HG03108 (cell line): ENCODE data around the gene STAM.
A peak's percentile ranks its signal among the peaks of the same experiment; 100 is the strongest.

Experiments used
- ATAC-seq: cut with Tn5 transposase; IDR thresholded peaks from one replicate; pipeline ENCODE4 v1.9.1; 2021; ENCODE audit warnings: moderate library complexity; ENCODE audit not compliant: unreplicated experiment

Gene STAM

DNA sequence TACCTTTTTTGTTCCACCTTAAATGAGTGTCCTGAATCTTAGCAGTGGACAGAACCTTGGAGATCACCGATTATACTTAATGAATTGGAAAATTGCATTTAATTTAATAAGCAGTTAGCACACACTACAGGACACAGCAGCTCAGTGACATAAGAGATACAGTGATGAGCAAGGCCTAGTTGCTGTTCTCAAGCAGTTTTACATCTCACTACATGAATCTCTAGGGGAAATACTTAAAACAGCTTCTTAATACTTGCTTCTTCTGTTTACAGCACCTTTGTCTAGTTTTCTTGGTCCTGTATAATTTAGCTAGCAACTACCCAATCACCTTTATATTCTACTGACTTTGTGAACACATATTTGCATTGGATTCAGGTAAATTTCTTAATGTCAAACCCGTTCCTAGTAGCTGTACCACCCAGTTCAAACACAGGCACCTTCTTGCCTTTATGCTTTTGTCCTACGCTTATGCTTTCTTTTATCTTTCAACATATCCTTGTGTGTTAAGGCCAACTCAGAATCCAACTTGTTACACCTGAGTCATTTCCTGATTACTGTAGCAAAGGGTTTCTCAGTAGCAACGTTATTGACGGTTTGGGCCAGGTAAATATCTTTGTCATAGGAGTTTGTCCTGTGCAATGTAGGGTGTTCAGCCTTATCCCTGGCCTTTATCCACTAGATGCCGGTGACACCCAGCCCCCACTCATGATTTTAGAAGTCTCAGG is 1.8 kb downstream of the STAM start:
- no peak for ATAC-seq

DNA sequence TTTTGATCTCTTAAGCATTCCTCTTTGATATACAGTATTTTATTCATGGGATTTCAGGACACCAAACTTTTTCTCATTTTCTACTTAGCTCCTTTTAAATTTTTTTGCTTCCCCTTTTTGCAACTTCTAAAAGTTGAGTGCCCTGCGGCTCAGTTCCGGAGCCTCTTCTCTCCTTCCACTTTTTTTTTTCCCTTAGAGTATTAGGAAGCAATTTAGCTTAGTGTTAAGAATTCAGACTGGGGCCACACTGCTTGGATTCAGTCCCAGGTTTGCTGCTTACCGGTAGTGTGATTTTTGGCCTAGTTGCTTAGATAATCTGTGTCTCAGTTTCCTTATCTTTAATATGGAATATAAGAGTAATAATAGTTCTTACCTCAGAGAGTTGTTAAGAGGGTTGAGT is 3.4 kb downstream of the STAM start:
- ATAC-seq = no peak

DNA sequence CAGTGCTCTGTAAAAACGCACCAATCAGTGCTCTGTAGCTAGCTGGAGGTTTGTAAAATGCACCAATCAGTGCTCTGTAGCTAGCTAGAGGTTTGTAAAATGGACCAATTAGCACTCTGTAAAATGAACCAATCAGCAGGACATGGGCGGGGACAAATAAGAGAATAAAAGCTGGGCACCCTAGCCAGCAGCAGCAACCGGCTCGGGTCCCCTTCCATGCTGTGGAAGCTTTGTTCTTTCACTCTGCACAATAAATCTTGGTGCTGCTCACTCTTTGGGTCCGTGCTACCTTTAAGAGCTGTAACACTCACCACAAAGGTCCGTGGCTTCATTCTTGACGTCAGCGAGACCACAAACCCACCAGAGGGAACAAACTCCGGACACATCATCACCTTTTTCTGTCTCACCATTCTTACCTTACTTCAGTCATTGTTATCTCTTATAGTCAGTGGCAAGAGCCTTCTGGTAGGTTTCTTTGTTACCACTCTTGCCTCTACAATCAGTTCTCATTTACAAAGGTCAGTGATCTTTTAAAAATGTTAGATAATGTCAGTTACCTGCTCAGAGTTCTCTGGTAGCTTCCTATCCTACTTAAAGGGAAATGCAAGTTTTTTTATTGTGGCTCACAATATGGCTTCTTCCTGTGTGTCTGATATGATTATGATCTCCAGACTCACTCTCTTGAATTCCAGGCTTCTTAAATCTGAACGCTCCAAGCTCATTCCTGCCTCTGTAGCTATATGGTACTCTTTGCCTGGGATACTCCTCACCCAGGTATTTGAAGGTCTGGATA is 4.5 kb downstream of the STAM start:
- no peak for ATAC-seq

DNA sequence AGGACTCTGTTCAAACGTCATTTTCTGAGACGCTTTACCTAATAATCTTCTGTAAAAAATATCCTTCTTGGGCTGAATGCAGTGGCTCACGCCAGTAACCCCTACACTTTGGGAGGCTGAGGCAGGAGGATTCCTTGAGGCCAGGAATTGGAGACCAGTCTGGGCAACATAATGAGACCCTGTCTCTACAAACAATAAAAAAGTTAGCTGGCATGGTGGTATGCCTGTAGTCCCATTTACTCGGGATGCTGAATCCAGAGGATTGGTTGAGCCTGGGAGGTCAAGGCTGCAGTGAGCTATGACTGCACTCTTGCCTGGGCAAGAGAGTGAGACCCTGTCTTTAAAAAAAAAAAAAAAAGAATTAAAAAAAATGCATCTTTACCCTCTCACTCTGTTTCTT is 5.1 kb downstream of the STAM start:
- no peak for ATAC-seq

DNA sequence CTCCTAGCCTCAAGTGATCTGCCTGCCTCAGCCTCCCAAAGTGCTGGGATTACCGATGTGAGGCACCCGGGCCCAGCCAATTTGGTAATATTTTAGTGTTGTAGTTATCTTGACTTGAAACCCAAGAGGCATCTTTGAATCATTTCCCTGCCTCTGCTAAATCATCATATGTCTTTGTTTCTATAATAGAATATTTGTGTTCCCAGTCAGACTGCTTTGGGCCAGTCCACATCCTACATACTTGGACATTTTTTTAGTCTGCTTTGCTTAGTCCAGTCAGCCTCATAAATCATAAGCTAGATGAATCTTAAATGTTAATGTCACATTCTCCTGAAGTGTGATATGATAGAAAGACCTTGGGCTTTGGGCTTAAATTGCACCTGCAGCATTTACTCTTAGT is 5.9 kb downstream of the STAM start:
- ATAC-seq = no peak

DNA sequence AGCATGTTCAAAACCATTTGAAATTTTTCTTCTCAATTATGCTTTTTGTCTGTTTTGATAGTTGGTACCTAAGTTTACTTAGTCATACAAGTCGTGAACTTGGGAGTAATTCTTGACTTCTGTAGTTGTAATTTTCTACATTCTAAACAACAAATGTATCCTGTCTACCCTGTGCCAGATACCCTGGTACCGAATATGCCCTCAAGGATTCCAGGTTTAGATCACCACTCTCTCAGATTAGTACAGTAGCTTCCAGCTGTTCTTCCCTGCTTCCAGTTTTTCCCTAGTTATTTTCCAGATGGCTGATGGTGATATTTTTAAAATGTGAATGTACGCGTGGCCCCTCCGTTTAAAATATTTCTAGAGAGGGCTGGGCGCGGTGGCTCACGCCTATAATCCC is 6.5 kb downstream of the STAM start:
- no peak for ATAC-seq

DNA sequence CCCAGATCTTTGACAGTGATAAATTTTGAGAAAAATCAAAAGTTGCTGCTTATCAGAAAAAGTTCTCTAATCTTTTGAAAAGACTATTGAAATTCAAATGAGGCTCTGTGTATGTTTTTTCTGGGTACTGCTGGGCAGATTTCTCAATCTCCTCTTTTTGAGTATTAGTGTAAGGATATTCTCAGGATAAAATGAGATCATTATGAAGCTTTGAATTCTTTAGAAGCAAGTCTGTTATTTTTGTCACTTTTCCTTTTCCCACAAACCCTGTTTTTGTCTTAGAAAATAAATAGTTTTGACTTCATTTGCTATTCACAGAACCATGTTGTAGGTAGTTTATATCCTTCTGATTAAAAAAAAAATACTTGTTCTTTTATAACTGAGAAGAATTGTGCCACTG is 7.9 kb downstream of the STAM start:
- ATAC-seq = no peak

DNA sequence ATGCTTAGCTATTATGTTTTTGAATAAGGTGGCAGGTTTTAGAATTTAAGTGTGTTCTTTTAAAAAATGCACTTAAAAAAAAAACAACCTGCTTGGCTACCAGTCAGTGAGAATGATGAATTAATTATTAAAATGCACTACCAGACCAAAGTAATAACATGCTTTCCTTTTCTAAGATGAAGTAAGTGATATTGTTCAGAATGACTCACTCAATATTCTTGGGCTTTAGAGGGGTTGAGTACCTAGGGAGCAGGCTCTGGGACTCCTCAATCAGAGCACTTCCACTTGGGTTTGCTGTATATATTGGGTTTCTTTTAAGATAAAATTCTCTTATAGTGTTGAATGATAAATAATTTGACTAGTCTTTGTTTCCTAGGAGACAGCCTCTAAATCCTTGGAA is 8.6 kb downstream of the STAM start:
- no peak for ATAC-seq

DNA sequence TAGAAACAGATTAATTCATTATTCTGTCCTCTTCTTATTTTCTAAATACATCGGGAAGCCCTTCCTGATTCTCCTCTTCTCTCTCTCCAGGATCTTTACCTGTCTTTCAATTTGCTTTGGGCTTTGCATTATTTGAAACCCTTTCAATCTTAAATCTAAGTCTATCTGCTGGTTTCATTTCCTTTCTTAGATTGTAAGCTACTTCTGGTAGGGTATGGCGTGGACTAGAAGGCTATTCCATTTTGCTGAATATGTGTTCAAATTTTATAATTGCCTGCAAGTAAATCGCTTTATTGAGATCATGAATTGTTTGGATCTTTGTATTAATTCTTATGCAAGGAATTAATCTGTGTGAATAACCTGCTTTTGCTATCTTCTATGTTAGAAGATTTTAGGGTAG is 11.1 kb downstream of the STAM start:
- peak; percentile 9 for ATAC-seq

DNA sequence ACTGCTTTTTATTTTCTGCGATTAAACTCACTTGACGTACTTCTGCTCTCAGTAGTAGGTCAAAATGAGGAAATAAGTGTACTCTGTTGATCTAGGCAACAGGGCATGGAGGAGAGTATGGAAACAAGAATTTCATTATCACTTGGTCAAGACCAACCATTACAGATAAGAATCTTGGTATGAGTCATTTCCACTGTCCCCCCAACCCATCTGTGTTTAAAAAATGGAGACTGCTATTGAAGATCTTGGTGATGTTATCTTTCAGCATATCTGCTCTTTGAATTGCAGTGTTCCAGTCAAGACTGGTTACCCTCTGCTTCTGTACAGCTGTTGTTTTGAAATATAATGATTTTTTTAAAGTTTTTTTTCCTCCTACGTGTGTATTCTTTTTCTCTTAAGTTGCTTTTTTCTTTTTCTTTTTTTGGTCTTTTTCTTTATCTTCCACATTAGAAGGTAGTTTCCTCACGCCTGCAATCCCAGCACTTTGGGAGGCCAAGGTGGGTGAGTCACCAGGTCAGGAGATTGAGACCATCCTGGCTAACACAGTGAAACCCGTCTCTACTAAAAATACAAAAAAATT is 11.7 kb downstream of the STAM start:
- peak; percentile 77 for ATAC-seq

DNA sequence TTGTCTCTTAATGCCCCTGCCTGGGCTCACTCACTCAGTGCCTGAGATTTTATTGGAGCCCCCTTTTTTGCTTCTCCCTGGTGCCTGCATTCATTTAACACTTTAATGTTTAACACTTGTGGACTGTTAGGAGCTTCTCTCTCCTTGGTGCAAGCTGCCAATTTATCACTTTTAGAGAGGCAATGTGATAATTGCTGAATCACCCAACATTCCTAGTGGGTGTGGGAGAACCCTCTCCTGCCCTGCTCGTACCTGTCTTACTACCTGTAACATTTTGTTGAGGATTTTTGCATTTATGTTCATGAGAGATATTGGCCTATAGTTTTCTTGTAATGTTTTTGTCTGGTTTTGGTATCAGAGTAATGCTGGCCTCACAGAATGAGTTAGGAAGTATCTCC is 13.2 kb downstream of the STAM start:
- no peak for ATAC-seq

DNA sequence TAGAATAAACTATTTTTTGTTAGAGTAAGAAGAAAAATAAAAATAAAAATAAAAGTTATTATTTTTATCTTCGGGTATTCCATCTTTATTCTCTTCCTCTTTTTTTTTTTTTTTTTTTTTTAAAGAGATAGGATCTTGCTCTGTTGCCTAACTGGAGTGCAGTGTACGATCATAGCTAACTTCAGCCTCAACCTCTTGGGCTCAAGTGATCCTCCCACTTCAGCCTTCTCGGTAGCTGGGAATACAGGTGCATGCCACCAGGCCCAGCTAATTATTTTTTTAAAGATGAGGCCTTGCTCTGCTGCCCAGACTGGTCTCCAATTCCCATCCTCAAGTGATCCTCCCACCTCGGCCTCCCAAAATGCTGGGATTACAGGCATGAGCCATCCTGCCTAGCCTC is 15.4 kb downstream of the STAM start:
- ATAC-seq = no peak

DNA sequence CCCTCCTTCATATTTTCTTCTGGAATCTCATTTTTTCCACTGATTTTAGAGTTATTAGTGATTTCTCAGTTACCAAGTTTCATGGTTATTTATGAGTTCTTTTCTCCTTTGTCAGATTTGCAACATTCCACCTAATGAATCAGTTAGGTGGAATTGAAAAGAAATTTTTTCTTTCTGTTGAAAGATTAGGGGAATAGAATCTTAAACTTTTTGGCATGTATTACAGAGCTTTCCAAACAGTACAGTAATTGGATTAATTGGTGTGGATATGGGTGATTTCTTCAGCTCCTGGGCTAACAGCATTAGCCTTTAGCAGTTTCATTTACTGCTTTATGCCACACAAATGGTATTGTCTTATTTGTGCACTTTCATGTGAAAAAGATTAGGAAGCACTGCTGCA is 17.0 kb downstream of the STAM start:
- no peak for ATAC-seq

DNA sequence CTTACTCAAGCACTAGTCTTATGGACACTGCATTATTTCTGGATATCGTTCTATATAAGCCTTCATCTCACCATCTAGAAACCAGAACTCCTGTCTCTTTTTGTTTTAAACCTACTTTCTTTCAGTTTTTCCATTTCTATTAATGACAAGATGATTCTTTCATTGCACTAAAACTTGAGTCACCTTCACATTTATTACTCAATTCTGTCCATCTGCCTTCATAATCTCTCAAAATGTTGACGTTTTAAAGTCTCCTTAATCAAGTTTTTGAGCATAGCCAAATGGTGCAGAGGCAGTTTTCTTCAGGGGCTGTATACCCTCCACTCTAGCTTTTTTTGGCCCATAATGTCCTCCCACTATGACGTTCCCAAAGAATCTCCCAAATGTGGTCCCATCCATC is 17.6 kb downstream of the STAM start:
- no peak for ATAC-seq

DNA sequence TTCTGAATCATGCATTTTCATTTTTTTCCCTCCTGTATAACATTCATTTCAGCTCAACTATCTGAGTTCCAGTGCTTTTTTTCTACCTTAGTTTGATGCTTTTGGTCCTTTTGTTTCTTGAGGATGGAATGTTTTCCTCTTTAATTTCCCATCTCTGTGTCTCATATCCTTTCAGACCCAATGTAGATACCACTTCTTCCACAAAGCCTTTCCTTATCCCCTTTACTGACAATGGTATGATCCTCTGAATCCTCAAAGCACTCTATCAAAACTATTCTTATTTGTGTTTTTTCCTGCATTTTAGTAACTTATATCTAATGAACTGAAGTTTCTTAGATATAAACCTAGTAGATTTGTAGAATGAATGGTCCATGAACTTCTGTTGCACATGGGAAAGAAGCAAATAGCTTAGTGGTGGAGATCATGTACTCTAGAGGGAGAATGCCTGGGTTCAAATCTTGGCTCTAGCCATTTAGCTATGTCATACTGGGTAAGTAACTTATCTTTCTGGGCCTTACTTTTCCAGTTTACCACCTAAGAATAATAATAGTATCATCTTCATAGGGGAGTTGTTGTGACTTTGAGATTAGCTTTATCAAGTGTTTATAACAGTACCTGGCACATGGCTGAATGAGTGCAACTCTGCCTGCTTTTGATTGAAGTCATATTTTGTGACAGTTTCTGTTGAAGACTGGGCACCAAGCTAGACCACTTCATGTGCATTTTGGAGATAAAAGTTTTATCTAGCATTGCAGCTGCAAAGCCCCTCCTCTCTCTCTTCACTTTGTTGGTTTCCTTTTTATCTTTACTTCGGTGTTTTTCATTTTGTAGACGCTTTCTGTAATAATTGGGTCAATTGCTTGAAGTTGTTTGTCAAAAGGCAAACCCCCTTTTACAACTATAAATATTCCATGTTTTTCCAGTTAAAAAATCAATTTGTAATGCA is 18.5 kb downstream of the STAM start:
- no peak for ATAC-seq

DNA sequence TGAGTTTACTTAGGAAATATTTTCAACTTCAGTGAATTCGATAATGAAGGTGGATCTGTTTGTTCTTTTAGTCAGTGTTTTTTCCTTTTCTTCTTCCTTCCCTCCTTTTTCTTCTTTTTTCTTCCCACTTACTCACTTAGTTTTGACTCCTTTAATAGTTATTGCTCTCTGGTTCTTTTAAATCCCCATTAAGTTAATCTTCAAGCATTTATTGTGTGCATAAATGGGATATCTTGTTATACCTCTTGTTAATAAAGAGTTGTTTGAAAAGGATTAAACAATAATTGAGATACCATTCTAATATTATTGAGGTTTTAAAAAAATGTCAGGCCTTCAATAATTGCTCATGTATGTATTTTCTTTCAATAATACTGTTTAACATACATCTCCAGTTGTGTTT is 19.5 kb downstream of the STAM start:
- ATAC-seq = no peak

DNA sequence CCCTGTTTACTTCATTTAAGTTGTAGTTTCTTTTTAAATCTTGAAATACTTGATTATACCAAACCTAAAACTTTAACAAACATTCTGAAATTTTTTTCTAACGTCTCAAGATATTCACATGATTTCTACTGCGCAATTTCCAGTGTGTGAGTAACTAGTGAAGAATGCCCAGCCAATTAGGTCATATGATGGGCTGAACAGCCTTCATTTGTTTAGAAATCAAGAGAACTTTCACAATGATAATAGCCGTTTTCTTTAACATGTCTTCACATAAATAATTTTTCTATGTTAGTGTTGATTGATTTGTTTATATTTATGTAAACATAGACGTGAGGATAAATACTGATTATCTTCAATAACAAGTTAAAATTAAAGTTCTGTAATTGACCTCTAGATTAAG is 21.8 kb downstream of the STAM start:
- ATAC-seq = no peak

DNA sequence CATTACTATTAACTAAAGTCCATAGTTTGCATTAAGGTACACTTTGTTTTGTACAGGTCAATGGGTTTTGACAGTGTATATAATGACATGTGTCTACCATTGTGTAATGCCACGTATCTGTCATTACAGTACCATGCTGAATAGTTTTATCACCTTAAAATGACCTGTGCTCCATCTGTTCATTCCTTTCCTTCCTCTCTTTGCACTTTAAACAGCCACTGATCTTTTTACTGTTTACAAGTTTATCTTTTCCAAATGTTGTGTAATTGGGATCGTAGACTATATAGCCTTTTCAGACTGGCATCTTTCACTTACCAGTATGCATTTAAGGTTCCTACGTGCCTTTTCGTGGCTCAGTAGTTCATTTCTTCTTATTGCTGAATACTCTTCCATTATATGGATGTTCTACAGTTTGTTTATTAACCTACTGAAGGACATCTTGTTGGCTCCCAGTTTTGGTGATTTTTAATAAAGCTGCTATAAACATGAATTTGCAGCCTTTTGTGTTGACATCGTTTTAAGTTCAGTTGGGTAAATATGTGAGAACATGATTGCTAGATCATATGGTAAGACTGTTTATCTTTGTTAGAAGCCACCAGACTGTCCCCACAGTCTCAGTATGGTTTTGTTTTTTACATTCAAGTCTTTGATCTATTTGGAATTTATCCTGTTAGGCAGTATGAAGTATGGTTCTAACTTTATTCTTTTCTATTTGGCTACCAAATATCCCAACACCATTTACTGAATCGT is 24.7 kb downstream of the STAM start:
- ATAC-seq = peak; percentile 15

DNA sequence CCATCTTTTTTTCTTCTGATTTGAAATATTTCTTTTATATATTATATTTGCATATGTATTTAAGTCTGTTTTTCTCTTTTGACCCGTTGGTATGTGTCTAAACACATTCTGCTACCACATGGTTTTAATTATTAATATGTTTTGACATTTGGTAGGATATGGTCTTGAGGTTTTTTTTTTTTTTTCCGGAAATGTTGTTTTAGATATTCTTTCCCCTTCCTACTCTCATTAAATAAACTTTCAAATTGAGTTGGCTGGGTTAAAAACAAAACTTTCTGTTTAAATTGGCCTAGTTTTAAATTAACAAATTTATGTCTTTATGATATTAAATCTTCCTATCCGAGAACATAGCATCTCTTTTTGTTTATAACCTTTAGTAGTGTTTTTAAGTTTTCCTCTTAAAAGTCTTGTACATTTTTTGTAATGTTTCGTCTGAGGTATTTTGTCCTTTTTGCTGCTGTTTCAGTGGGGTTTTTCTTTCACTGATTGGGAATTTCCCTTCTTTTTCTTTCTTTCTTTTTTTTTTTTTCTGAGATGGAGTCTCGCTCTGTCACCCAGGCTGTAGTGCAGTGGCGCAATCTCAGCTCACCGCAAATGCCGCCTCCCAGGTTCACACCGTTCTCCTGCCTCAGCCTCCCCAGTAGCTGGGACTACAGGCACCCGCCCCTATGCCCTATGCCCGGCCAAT is 25.4 kb downstream of the STAM start:
- ATAC-seq = peak; percentile 62

DNA sequence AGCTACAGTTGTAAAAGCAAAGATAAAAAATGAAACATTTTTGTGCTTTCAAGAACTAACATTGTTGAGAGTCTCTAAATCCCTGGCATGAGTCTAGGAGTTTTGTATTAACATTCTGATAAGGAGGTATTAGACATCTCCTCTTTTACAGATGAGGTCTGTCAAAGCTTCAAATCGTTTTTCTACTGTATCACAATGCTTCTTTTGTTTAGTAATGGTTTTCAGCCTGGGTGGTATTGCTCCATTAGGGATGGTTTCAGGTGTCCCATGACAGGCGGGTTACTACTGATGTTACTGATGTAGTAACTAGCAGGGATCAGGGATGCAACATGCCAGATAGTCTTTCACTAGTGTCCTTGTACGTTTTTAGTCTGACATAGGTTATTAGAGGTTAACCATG is 27.4 kb downstream of the STAM start:
- ATAC-seq = no peak
